Fibroblast of peridontal ligament (primary cell): ENCODE measurements around the gene KLHL26.
"Not testable (repeated sequence)": the region's sequence is repeated elsewhere in the genome, so short reads cannot be mapped to it uniquely, and the experiment has no call there.

Experiments used
- DNase-seq: peaks from one replicate; pipeline ENCODE4 v3.0.0-alpha.2; 2010; ENCODE audit errors: extremely low read depth

Gene KLHL26

DNA sequence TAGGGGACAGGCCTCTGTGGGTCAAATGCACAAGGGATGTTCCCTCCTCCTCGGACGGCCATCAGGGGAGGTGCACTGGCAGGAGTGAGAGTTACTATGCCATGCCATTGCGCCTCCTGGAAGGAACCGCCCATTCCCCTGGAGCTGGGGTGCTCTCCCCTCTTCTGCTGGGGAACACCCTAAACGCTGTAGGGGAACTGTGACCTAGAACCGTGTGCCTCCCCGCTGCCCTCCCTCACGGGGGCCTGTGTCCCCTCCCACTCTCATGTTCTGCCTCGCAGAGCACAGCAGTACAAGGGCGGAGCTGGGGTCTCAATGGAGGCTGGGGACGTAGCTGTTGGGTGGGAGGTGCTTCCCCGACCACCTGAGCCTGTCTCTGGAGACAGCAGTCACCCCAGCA, 29.5 kb downstream of the KLHL26 start:
- DNase-seq: no peak

- DNase-seq: no peak
Observed at GRCh38 chr19:18666784-18667183, 30.0 kb downstream of the KLHL26 start.

- no peak for DNase-seq
Observed at GRCh38 chr19:18667531-18668251, 30.9 kb downstream of the KLHL26 start.

DNA sequence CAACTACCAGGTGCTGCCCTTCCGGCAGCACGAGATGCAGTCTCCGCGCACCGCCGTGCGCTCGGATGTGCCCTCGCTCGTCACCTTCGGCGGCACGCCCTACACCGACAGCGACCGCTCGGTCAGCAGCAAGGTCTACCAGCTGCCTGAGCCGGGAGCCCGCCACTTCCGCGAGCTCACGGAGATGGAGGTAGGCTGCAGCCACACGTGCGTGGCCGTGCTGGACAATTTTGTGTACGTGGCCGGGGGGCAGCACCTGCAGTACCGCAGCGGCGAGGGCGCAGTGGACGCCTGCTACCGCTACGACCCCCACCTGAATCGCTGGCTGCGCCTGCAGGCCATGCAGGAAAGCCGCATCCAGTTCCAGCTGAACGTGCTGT, 31.4 kb downstream of the KLHL26 start:
- no peak for DNase-seq

GRCh38 chr19:18668744-18669523, 32.1 kb downstream of the KLHL26 start:
- DNase-seq: no peak

- DNase-seq: peak; percentile 19
Observed at GRCh38 chr19:18669524-18669817, 32.6 kb downstream of the KLHL26 start.

DNA sequence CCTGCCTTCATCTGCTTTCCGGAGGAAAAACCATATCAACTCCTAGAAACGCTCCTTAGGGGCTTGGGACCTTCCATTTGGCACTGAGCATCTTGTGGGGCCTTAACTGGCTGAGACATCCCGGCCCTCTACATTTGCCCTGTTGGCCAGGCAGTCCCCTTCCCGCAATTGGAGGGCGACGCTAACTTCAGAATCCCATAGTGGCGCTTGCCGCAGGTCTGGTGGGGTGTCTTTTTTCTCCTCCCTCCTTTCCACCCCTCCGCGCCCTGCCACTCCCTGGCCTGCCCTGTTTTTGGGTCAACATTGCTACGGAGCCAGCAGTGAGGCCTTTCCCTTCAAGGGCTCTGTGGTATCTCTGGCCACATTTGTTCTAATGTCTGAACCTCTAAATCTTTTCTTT, 33.1 kb downstream of the KLHL26 start:
- DNase-seq: no peak

DNA sequence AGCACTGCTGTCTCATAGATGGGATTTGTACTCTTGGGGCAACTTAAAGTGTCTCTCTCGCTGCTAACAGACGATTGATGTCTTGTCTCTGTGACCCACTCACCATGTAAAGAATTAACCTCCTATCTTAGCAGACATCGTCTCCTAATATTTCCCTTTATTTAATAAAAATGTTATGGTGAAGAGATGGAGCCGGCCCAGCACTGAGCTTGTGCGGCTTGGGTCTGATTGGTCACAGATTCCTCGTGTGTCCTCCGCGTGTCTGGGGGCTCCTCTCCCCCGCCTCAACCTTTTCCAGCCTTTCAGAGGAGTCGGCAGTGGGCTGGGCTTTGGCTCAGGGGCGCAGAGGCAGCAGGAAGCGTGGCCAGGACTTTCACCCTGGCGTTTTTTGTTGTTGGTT, 33.5 kb downstream of the KLHL26 start:
- DNase-seq: no peak

- no peak for DNase-seq
Observed at GRCh38 chr19:18671303-18672043, 34.6 kb downstream of the KLHL26 start.

GRCh38 chr19:18672044-18672451, 35.2 kb downstream of the KLHL26 start:
- no peak for DNase-seq

GRCh38 chr19:18672606-18673337, 35.9 kb downstream of the KLHL26 start:
- DNase-seq: peak; percentile 45

DNA sequence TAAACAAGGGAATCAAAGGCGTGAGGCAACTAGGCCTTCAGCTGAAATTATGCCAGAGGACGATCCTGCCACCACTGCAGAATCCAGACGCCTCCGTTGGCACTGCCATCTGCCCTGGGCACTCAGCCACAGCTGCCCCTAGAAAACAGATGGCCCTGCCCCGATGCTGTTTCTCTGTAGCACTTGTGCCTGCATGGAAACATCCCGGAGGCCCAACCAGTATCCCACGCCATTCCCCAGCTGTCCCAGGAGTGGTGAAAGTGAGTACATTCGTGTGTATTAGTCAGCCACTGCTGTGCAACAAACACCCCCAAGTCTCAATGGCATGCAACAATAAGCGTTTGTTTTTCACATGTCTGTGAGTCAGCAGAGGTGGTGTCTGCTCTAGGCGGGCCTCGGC, 37.8 kb downstream of the KLHL26 start:
- no peak for DNase-seq

DNA sequence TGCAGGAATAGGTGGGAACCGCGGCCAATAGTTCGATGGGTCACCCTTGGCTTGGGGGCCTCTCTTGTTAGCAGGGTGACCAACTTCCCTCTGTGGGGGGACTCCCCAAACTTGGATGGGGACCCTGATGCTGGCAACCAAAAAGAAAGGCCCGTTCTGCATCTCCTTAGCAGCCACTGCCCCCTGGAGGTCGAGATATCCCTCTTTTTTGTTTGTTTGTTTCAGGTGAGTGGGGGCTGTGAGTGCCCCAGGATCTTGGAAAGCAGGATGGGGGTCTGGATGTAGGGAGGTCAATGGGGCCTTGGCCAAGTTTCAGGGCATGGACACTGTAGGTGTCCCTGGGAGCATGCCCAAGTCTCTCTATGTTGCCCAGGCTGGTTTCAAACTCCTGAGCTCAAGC, 39.0 kb downstream of the KLHL26 start:
- no peak for DNase-seq

DNA sequence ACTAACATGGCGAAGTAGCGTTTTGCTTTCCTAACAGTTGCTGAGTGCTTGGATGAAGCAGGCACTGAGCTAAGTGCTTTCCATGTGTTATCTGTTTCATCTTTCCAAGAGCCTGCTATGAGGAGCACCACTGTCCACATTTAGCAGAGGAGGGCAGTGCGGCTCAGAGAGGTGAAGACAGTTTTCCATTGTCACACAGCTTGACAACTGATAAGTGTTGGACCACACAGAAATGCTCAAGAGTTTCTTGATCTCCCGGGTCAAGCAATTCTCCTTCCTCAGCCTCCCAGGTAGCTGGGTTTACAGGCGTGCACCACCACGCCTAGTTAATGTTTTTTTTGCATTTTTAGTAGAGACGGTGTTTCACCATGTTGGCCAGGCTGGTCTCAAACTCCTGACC, 39.9 kb downstream of the KLHL26 start:
- DNase-seq: no peak

DNA sequence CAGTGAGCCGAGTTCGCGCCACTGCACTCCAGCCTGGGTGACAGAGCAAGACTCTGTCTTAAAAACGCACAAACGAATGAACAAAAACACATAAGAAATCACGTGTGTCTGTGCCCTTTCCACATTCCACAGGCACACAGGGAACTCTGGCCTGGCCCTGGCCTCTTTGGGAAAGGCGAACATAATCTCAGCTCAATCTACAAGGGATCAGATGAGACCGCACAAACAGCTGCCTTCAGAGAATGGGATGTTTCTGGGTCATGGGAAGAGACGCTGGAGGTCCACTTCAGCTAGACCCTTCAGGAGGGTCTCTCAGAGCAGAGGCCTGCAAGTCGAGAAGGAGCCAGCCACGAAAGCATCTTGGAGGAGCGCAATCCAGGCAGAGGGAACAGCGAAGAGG, 40.3 kb downstream of the KLHL26 start:
- DNase-seq: no peak

GRCh38 chr19:18680148-18680547, 43.3 kb downstream of the KLHL26 start:
- DNase-seq: not testable (repeated sequence)

DNA sequence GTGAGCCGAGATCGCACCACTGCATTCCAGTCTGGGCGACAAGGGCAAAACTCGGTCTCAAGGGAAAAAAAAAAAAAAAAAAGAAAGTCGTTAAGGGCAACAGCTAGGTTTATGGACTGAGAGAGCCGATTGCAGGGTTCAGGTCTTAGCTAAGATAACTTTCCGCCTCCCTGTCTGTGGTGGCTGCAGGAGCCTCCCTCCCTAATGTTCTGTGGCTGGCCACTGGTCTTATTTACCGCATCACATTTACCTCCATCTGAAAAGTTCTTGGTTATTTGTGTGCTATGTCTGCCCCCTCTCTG, 45.9 kb downstream of the KLHL26 start:
- no peak for DNase-seq

DNA sequence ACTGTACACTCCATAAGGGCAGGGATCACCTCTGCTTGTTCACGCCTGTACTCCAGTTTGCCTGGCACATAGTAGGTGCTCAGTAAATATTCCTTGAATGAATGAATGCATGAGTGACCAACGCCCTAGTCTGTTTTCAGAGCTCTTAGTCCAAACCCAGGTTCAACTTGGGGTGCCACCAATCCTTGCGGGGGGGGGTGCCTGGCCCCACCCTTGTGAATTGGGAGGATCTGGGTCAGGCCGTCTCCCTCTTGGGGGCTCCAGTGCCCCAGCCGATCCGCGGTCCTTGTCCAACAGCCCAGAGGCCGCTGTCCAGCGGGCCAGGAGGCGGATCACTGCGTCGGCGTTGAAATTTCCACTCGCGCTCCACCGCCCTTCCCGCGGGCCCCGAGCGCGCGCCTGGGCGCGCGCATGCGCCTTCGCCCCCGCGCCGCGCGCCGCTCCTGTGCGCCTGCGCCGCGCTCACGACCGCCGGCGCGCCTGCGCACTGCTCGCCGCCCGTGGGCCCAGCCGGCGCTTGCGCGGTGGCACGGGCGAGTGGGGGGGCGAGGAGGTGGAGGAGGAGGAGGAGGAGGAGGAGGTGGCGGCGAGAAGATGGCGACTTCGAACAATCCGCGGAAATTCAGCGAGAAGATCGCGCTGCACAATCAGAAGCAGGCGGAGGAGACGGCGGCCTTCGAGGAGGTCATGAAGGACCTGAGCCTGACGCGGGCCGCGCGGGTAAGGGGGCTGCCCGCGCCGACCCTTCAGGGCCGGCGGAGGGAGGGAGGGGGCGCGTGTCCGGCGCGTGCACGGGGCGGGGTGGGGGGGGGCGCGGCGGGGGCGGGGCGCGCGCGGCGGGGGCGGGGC, 46.5 kb downstream of the KLHL26 start, which contains the start of gene CRTC1:
Gene CRTC1 (plus strand): TSS at position 572 of the 849 bp plus-strand sequence. CDS start 23 bp downstream, at position 595.
- DNase-seq: peak; percentile 74

DNA sequence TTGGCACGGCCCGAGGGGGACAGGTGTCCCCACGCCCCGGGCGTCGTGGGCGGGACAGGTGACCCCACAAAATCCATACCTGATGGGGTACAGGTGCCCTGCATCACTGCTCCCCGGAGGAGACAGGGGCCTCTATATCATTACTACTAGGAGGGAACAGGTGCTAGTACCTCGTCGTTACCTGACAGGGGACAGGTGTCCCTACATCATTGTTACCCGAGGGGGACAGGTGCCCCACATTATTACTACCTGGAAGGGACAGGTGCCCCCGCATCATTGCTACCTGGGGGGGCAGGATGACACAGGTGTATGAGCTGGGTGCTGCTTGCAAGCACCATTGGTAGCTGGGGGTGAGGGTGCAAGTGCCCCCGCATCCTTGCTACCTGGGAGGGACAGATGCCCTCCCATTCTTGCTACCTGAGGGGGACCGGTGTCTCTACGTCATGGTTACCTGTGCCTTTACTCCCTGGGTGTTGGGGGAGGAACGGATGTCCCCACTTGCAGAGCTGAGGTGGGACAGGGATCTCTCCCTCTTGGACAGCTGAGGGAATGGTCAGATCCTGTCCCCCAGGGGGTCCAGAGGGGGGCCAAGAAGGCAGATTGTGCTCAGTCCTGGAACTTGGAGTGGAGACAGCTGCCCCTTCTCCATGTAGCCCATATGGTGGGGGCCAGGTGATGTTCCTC, 47.3 kb downstream of the KLHL26 start:
- no peak for DNase-seq

DNA sequence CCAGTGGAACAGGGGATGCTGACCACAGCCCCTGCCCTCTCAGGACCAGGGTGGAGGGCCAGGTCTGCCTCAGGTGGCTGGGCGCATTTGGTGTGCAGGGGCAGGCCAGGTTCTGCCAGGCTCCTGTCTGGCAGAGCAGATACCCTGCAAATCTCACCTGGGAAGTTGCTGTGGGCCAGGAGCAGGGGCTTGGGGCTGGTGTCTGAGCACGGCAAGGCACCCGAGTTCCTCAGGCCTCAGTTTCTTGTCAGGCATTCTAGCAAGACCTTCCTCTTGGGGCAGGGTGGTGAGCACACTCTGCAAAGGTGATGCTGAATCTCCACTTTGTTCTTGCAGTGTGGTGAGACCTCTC, 47.8 kb downstream of the KLHL26 start:
- DNase-seq: no peak
